ENCODE results near the gene SRC.

The SRC gene

GRCh38 chr20:37416100-37416847, 70.3 kb downstream of the SRC start:
- no peak for DNase-seq

DNA sequence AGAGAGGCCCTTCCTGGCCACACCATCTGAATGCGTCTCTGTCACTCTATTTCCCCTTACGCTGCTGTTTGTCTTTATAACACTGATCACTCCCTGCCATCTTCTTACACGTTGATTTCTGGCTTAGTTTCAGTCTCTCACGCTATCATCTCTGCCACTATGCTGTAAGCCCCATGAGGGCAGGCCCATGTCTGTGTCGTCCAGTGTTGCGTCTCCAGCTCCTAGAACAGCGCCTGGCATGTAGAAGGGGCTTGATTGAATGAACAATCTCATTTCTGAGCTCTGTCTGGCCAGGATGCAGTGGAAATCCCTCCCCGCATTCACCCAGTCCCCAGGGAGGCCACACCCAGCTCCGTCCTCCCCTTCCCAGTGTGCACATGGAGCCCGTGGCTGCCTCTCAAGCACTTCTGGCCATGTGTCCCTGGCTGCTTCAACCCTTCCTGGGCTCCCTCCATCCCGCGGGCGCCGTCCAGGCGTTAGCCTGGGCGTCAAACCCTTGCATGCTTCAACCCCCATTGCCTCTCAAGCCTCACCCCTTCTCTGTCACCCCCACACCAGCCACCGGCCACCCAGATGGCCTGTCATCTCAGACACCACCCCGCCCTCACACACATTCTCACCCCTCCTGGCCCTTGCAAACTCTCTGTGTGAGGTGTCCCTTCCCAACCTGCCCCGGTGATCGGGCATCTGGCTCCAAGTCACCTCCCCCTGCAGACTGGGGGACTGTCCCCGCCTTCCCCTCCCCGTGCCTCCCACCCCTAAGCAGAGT, 71.1 kb downstream of the SRC start:
- no peak for DNase-seq

- no peak for DNase-seq
Observed at GRCh38 chr20:37417617-37418467, 71.9 kb downstream of the SRC start.

DNA sequence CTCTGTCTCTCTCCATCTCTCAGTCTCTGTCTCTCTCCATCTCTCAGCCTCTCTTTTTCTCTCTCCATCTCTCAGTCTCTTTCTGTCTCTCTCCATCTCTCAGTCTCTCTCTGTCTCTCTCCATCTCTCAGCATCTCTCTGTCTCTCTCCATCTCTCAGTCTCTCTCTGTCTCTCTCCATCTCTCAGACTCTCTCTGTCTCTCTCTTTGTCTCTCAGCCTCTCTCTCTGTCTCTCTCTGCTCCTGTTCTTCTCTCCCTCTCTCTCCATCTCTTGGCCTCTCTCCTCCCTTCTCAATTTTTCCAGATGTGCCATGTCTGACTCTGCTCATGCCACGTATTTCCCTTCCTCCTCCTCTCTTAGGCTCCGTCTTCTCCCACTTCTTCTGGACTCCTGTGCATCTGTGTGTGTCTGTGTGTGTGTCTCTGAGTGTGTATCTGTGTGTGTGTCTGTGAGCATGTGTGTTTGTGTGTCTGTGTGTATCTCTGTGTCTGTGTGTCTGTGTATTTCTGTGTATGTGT, 72.7 kb downstream of the SRC start:
- DNase-seq, result no peak

- DNase-seq, result no peak
Observed at GRCh38 chr20:37419307-37419706, 73.4 kb downstream of the SRC start.

GRCh38 chr20:37419774-37420542, 74.0 kb downstream of the SRC start:
- no peak for DNase-seq

- no peak for DNase-seq
Observed at GRCh38 chr20:37420610-37421009, 74.7 kb downstream of the SRC start.

- DNase-seq, result no peak
Observed at GRCh38 chr20:37421060-37421905, 75.3 kb downstream of the SRC start.

DNA sequence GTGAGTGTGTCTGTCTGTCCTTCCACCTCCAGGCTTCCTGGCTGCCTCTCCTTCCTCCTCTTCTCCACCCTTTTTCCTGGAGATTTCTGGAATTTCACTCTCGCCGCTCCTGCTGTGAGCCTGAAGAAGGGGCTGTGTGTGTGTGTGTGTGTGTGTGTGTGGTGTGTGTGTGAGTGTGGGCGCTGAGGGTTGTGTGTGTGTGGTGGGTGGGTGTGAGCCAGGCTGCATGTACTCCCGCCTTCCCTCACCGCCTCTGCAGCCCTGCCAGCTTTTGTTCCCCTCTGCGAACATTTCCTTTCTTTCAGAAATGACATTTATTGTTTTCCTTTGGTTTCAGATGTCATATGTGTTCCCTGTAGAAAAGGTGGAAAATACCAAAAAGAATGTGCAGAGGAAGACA, 76.0 kb downstream of the SRC start:
- DNase-seq, result peak; percentile 70

GRCh38 chr20:37422791-37423286, 76.9 kb downstream of the SRC start:
- DNase-seq, result no peak

GRCh38 chr20:37423545-37423944, 77.6 kb downstream of the SRC start:
- DNase-seq, result no peak

DNA sequence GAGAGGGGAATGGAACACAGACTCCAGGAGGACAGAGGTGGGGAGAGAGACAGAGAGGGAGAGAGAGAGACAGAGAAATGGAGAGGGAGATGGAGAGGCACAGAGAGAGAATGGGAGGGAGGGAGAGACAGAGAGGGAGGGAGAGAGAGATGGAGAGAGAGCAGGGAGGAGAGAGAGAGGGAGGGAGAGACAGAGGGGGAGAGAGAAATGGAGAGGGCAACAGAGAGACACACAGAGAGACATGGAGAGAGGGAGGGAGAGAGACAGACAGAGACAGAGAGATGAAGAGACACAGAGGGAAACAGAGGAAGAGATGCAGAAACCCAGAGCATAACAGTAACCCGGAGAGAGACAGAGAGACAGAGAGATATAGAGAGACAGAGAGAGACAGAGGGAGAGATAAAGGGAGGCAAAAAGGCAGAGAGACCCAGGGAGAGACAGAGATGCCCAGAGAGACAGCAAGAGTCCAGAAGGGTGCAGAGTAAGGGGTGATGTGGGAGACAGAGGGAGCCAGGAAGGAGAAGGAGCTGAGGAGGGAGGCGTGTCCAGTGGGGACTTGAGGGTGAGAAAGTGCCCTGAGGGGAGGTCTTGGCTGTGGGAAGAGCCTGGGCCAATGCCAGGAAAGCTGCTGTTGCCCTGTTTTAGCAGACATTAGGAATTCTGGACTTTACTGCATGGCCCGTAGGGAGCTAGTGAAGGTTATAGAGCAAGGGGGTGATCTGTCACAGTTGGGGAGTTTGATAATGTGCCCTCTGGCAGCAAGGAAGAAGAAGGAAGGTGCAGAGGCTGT, 78.3 kb downstream of the SRC start:
- no peak for DNase-seq

GRCh38 chr20:37425103-37425625, 79.2 kb downstream of the SRC start:
- no peak for DNase-seq

DNA sequence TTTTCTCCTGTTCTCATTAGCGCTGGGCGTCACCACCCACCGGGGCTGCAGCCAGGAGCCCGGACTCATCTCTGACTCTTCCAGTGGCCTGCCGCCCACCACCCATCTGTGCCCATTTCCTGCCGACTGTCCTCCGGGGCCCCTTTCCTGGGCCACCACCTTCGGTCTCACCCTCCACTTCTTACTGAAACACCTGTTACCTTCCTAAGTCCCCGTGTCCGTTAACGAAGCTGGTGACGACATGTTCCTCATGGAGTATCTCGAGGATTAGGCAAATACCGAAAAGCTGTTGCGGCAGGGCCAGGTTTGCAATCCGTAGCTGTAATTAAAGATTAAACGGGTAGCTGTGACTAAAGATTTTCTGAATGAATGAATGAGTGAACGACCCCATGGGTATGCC, 80.2 kb downstream of the SRC start:
- DNase-seq, result no peak

GRCh38 chr20:37426978-37427377, 81.0 kb downstream of the SRC start:
- DNase-seq, result no peak

- no peak for DNase-seq
Observed at GRCh38 chr20:37430044-37430443, 84.1 kb downstream of the SRC start.

DNA sequence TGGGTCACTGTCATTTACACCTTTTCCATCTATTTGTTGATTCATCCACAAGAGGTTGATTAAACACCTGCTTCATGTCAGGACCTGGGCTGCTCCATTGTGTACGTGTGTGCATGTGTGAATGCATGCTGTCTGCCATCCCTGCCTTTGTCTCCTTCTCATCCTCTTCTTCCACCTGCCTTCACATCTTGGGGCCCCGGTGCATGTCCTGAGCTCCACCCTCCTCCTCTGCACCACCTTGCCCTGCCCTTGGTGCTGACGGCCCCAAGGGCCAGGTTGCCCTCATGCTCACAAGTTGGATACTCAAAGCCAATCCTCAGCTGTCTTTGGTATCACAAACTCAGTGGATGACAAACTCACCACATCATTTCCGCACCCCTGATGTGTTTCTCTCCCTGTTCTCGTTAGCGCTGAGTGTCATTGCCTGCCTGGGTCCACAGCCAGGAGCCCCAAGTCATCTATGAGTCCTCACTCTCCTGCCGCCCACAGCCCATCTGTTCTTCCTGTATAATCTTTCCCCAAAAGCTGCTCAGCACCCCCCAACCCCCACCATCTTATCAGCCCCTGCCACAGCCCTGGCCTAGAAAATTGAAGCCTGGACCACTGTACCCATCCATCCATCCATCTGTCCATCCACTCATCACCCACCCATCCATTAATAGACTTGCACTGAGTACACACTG, 85.0 kb downstream of the SRC start:
- no peak for DNase-seq

DNA sequence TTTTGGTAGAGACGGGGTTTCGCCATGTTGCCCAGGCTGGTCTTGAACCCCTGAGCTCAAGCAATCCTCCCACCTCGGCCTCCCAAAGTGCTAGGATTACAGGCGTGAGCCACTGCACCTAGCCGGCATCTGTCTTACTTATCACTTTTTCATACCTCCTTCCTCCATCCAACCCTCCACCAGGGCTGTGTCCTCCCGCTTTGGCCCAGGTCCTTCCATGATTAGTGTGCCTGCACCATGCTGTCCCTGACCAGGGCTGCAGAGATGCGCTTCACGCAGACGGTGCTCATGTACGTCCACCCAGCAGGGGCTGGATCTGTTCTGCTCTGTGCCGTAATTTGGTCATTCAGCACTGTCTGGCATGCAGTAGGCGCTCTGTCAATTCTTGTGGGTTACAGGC, 85.8 kb downstream of the SRC start:
- DNase-seq, result no peak

GRCh38 chr20:37432606-37433005, 86.7 kb downstream of the SRC start:
- DNase-seq, result no peak

- DNase-seq, result no peak
Observed at GRCh38 chr20:37435607-37436006, 89.7 kb downstream of the SRC start.

Data from left hindlimb (tissue), 1 donor.